H9 (cell line): ENCODE measurements around the gene SMG7. TPM values are rescaled to one million over a fixed set of nuclear protein-coding genes. Genes with fewer than 3 reads are reported as not detected.

Source experiments
- DNase-seq: peaks from one replicate; pipeline ENCODE4 v3.0.0-alpha.2; 2017
- H2AFZ ChIP-seq: one replicate; pipeline ENCODE4 v1.6.1; 2013; ENCODE audit warnings: mild to moderate bottlenecking, low read length, control low read depth, moderate library complexity
- H2AK5ac ChIP-seq: 2 replicates; pipeline ENCODE4 v1.6.1; 2013; ENCODE audit warnings: low read length, control low read depth, mixed read lengths; ENCODE audit not compliant: insufficient read length
- H2BK120ac ChIP-seq: one replicate; pipeline ENCODE4 v1.6.1; 2013; ENCODE audit warnings: low read depth, mild to moderate bottlenecking, low read length, control low read depth, inconsistent platforms; ENCODE audit not compliant: poor library complexity, severe bottlenecking
- H2BK12ac ChIP-seq: 2 replicates; pipeline ENCODE4 v1.6.1; 2013; ENCODE audit warnings: low read length, control low read depth, mixed read lengths, low read depth; ENCODE audit not compliant: insufficient read length
- H2BK15ac ChIP-seq: 2 replicates; pipeline ENCODE4 v1.6.1; 2013; ENCODE audit warnings: low read depth, low read length, control low read depth
- H2BK20ac ChIP-seq: one replicate; pipeline ENCODE4 v1.6.1; 2013; ENCODE audit warnings: low read depth, mild to moderate bottlenecking, low read length, control low read depth, inconsistent platforms; ENCODE audit not compliant: poor library complexity, severe bottlenecking
- H2BK5ac ChIP-seq: 2 replicates; pipeline ENCODE4 v1.6.1; 2013; ENCODE audit warnings: low read length, control low read depth, mixed read lengths; ENCODE audit not compliant: insufficient read length
- H3K14ac ChIP-seq: 2 replicates; pipeline ENCODE4 v1.6.1; 2013; ENCODE audit warnings: low read length, control low read depth; ENCODE audit not compliant: insufficient read depth
- H3K18ac ChIP-seq: 2 replicates; pipeline ENCODE4 v1.6.1; 2013; ENCODE audit warnings: low read depth, mild to moderate bottlenecking, mixed read lengths, low read length, control low read depth; ENCODE audit not compliant: insufficient read length
- H3K23ac ChIP-seq: 2 replicates; pipeline ENCODE4 v1.6.1; 2013; ENCODE audit warnings: low read length, control low read depth, mixed read lengths, low read depth; ENCODE audit not compliant: insufficient read length
- H3K23me2 ChIP-seq: 2 replicates; pipeline ENCODE4 v1.6.1; 2013; ENCODE audit warnings: low read depth, mild to moderate bottlenecking, mixed read lengths, low read length, control low read depth; ENCODE audit not compliant: insufficient read length, poor library complexity, severe bottlenecking
- H3K27ac ChIP-seq: 2 replicates; pipeline ENCODE4 v1.5.1; 2013; ENCODE audit warnings: low read length, control low read depth, mixed read lengths, low read depth; ENCODE audit not compliant: insufficient read length
- H3K27me3 ChIP-seq: 2 replicates; pipeline ENCODE4 v1.6.1; 2013; ENCODE audit warnings: low read length, control low read depth, inconsistent platforms; ENCODE audit not compliant: insufficient read depth
- H3K4ac ChIP-seq: 2 replicates; pipeline ENCODE4 v1.6.1; 2013; ENCODE audit warnings: low read depth, mild to moderate bottlenecking, control low read depth, inconsistent platforms, low read length, moderate library complexity
- H3K4me1 ChIP-seq: 2 replicates; pipeline ENCODE4 v1.6.1; 2013; ENCODE audit warnings: low read length, control low read depth, inconsistent platforms; ENCODE audit not compliant: insufficient read depth
- H3K4me2 ChIP-seq: 2 replicates; pipeline ENCODE4 v1.6.1; 2013; ENCODE audit warnings: low read length, control low read depth, mixed read lengths; ENCODE audit not compliant: insufficient read length, insufficient read depth
- H3K56ac ChIP-seq: 2 replicates; pipeline ENCODE4 v1.6.1; 2013; ENCODE audit warnings: low read depth, mild to moderate bottlenecking, mixed read lengths, low read length, control low read depth; ENCODE audit not compliant: insufficient read length
- H3K79me1 ChIP-seq: 2 replicates; pipeline ENCODE4 v1.6.1; 2013; ENCODE audit warnings: low read depth, mild to moderate bottlenecking, moderate library complexity, low read length, control low read depth, inconsistent platforms; ENCODE audit not compliant: insufficient read depth, poor library complexity, severe bottlenecking
- H3K79me2 ChIP-seq: 2 replicates; pipeline ENCODE4 v1.6.1; 2013; ENCODE audit warnings: low read length, control low read depth, inconsistent platforms; ENCODE audit not compliant: insufficient read depth
- H3K9ac ChIP-seq: 2 replicates; pipeline ENCODE4 v1.6.1; 2013; ENCODE audit warnings: low read length, control low read depth, mixed read lengths; ENCODE audit not compliant: insufficient read length; ENCODE audit errors: extremely low read depth
- H3K9me3 ChIP-seq: one replicate; pipeline ENCODE4 v1.6.1; 2013; ENCODE audit warnings: low read depth, low read length, inconsistent platforms; ENCODE audit not compliant: control insufficient read depth
- H3T11ph ChIP-seq: one replicate; pipeline ENCODE4 v1.6.1; 2013; ENCODE audit warnings: mild to moderate bottlenecking, low read length, control low read depth, inconsistent platforms
- H4K20me1 ChIP-seq: one replicate; pipeline ENCODE4 v1.6.1; 2013; ENCODE audit not compliant: control insufficient read depth, insufficient read length, insufficient read depth
- H4K5ac ChIP-seq: 2 replicates; pipeline ENCODE4 v1.6.1; 2013; ENCODE audit warnings: low read depth, mild to moderate bottlenecking, mixed read lengths, low read length, control low read depth; ENCODE audit not compliant: insufficient read length
- H4K8ac ChIP-seq: replicated peaks from 2 replicates; pipeline ENCODE4 v1.6.1; 2013; ENCODE audit warnings: low read length, control low read depth, mixed read lengths, low read depth; ENCODE audit not compliant: insufficient read length
- H4K91ac ChIP-seq: 2 replicates; pipeline ENCODE4 v1.6.1; 2013; ENCODE audit warnings: low read depth, mild to moderate bottlenecking, moderate library complexity, mixed read lengths, low read length, control low read depth; ENCODE audit not compliant: insufficient read length
- H3K27ac Mint-ChIP-seq, 3 experiments: 2 replicates in 2 of 3; 3 replicates in 1 of 3; pipeline ENCODE4 v1.8.0; 2020 to 2021; ENCODE audit warnings: mixed read lengths in 3 of 3, mild to moderate bottlenecking in 1 of 3, moderate library complexity in 1 of 3
- H3K27me3 Mint-ChIP-seq: 2 replicates; pipeline ENCODE4 v1.8.0; 2021; ENCODE audit warnings: low read depth, mild to moderate bottlenecking, moderate library complexity, mixed read lengths
- H3K36me3 Mint-ChIP-seq, 3 experiments: 2 replicates in 2 of 3; 3 replicates in 1 of 3; pipeline ENCODE4 v1.8.0; 2020 to 2021; ENCODE audit warnings: low read depth in 3 of 3, mixed read lengths in 3 of 3; ENCODE audit not compliant: insufficient read depth in 1 of 3
- H3K4me1 Mint-ChIP-seq, 2 experiments: 2 replicates each; pipeline ENCODE4 v1.8.0; 2020; ENCODE audit warnings: mixed read lengths in 2 of 2
- H3K4me3 Mint-ChIP-seq, 2 experiments: 2 replicates in 1 of 2; 3 replicates in 1 of 2; pipeline ENCODE4 v1.8.0; 2020 to 2021; ENCODE audit warnings: mild to moderate bottlenecking in 2 of 2, mixed read lengths in 2 of 2, moderate library complexity in 1 of 2
- H3K9me3 Mint-ChIP-seq, 2 experiments: 2 replicates in 1 of 2; 3 replicates in 1 of 2; pipeline ENCODE4 v1.8.0; 2020; ENCODE audit warnings: mild to moderate bottlenecking in 2 of 2, mixed read lengths in 2 of 2, moderate library complexity in 1 of 2
- CTCF ChIP-seq: fragments of 200-600 bp; sonication (generic); conservative IDR thresholded peaks from 3 replicates; pipeline ENCODE4 v1.8.0; 2021; ENCODE audit warnings: antibody characterized with exemption, mild to moderate bottlenecking
- WGBS: extraction: QIAGEN DNeasy Blood & Tissue Kit; methylation state at CpG from one replicate; pipeline ENCODE4 v1.1.7; 2013; ENCODE audit warnings: missing lambda C conversion rate, low lambda C conversion rate, mixed read lengths; ENCODE audit not compliant: insufficient read length; ENCODE audit errors: extremely low coverage; 5-methylcytosine and 5-hydroxymethylcytosine counted together
- total RNA-seq: library from RNA; stranded (reverse); gene quantifications from 2 replicates; pipeline ENCODE4 v1.2.1, GENCODE V29; 2021

Gene SMG7
- total RNA-seq, 1 experiment from 2014 or later: 77.0 TPM

GRCh38 chr1:183467687-183468086, 4.6 kb upstream of the SMG7 start:
- no peak overlapping the region for H3K23ac ChIP-seq
- H2BK12ac ChIP-seq: no peak overlapping the region
- no peak overlapping the region for H3K9ac ChIP-seq
- no peak for DNase-seq
- H3T11ph ChIP-seq: no peak overlapping the region
- H4K20me1 ChIP-seq: no peaks in the 10 kb centered on the region
- H3K9me3 ChIP-seq: no peaks in the 10 kb centered on the region
- no peak overlapping the region for H3K27ac ChIP-seq
- no peak overlapping the region for H2AK5ac ChIP-seq
- H3K79me2 ChIP-seq: peaks cover 2% of the 10 kb centered on the region; the same call in 1 of the 2 replicates
- Mint-ChIP-seq H3K4me1 (peaks cover 21 to 27% of the 10 kb centered on the region in 2 experiments), H3K4me3 (no peak overlapping the region), H3K9me3 (peaks cover 0 to 2% of the 10 kb centered on the region in 2 experiments; a peak in 1 of 5 replicates), H3K27me3 (no peaks in the 10 kb centered on the region), H3K36me3 (peaks cover 0 to 1% (median 0%) of the 10 kb centered on the region in 3 experiments; a peak in 1 of 7 replicates), H3K27ac (no peak overlapping the region)
- H3K14ac ChIP-seq: no peak overlapping the region
- no peaks in the 10 kb centered on the region for H3K27me3 ChIP-seq
- no peak overlapping the region for H3K18ac ChIP-seq
- H3K4me2 ChIP-seq: no peak overlapping the region
- H4K5ac ChIP-seq: no peak overlapping the region
- no peak overlapping the region for H2BK20ac ChIP-seq
- H2BK120ac ChIP-seq: no peak overlapping the region
- TF ChIP-seq CTCF: no peak
- H3K56ac ChIP-seq: no peak overlapping the region
- peaks cover under 1% of the 10 kb centered on the region for H3K79me1 ChIP-seq
- H4K91ac ChIP-seq: no peak overlapping the region
- H3K4me1 ChIP-seq: no peaks in the 10 kb centered on the region; the same call in 1 of the 2 replicates
- H3K23me2 ChIP-seq: peaks cover 9% of the 10 kb centered on the region
- H2BK15ac ChIP-seq: no peak overlapping the region
- H2AFZ ChIP-seq: no peak overlapping the region
- WGBS: no CpG with 5 or more reads among the region's 1 CpG
- H4K8ac ChIP-seq: no peak overlapping the region
- H2BK5ac ChIP-seq: no peak overlapping the region
- H3K4ac ChIP-seq: no peak overlapping the region
